HG03108 (cell line): ENCODE measurements around the gene PCDHGB6.
A peak's percentile ranks its signal among the peaks of the same experiment; 100 is the strongest.
"Not testable (repeated sequence)": the region's sequence is repeated elsewhere in the genome, so short reads cannot be mapped to it uniquely, and the experiment has no call there.

Experiments used
- ATAC-seq: cut with Tn5 transposase; IDR thresholded peaks from one replicate; pipeline ENCODE4 v1.9.1; 2021; ENCODE audit warnings: moderate library complexity; ENCODE audit not compliant: unreplicated experiment

The PCDHGB6 gene

DNA sequence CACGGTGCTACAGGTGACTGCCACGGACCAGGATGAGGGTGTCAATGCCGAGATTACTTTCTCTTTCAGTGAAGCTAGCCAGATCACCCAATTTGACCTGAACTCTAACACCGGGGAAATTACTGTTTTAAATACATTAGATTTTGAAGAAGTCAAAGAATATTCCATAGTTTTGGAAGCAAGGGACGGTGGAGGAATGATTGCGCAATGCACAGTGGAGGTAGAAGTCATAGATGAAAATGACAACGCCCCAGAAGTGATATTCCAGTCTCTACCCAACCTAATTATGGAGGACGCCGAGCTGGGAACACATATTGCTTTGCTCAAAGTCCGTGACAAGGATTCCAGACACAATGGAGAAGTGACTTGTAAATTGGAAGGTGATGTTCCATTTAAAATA, 19.2 kb upstream of the PCDHGB6 start:
- ATAC-seq: no peak

DNA sequence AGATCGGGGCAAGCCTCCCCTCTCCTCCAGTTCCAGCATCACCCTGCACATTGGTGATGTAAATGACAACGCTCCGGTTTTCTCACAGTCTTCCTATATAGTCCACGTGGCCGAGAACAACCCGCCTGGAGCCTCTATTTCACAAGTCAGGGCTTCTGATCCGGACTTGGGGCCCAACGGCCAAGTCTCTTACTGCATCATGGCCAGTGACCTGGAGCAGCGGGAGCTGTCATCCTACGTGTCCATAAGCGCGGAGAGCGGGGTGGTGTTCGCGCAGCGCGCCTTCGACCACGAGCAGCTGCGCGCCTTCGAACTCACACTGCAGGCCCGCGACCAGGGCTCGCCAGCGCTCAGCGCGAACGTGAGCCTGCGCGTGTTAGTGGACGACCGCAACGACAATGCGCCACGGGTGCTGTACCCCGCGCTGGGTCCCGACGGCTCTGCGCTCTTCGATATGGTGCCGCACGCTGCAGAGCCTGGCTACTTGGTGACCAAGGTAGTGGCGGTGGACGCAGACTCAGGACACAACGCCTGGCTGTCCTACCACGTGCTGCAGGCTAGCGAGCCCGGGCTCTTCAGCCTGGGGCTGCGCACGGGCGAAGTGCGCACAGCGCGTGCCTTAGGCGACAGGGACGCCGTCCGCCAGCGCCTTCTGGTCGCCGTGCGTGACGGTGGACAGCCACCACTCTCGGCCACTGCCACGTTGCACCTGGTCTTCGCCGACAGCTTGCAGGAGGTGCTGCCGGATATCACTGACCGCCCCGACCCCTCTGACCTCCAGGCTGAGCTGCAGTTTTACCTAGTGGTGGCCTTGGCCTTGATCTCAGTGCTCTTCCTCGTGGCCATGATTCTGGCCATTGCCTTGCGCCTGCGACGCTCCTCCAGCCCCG, 18.4 kb upstream of the PCDHGB6 start:
- no peak for ATAC-seq

DNA sequence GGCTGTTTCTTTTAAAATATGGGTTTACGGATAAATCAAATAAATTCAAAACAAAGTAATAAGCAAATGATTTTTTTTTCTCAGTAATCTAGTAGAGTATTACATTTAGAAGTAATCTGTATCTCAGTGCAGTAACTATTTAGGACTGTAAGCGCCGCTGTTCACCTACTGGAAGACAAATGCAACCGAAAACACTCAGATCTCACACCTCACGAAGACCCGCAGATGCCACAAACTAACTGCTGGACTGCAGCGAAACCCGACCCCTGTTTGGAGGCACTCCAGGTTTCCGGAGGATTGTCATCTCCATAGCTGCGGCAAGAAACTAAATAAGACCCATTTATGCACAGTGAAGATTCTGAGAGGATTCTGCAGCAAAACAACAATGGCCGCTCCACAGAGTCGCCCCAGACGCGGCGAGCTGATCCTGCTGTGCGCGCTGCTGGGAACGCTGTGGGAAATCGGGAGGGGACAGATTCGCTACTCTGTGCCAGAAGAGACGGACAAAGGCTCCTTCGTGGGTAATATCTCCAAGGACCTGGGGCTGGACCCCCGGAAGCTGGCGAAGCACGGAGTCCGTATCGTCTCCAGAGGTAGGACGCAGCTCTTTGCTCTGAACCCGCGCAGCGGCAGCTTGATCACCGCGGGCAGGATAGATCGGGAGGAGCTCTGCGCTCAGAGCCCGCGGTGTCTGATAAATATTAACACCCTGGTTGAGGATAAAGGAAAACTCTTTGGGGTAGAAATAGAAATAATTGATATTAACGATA, 15.2 kb upstream of the PCDHGB6 start, which contains the start of gene PCDHGA8:
PCDHGA8 (plus strand) TSS at position 205 of the 770 bp plus-strand sequence; CDS start at position 386, 181 bp downstream.
- ATAC-seq: no peak

DNA sequence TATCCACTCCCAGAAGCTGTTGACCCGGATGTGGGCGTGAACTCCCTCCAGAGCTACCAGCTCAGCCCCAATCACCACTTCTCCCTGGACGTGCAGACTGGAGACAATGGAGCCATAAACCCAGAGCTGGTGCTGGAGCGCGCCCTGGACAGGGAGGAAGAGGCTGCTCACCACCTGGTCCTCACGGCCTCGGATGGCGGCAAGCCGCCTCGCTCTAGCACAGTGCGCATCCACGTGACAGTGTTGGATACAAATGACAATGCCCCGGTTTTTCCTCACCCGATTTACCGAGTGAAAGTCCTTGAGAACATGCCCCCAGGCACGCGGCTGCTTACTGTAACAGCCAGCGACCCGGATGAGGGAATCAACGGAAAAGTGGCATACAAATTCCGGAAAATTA, 14.6 kb upstream of the PCDHGB6 start:
- no peak for ATAC-seq

DNA sequence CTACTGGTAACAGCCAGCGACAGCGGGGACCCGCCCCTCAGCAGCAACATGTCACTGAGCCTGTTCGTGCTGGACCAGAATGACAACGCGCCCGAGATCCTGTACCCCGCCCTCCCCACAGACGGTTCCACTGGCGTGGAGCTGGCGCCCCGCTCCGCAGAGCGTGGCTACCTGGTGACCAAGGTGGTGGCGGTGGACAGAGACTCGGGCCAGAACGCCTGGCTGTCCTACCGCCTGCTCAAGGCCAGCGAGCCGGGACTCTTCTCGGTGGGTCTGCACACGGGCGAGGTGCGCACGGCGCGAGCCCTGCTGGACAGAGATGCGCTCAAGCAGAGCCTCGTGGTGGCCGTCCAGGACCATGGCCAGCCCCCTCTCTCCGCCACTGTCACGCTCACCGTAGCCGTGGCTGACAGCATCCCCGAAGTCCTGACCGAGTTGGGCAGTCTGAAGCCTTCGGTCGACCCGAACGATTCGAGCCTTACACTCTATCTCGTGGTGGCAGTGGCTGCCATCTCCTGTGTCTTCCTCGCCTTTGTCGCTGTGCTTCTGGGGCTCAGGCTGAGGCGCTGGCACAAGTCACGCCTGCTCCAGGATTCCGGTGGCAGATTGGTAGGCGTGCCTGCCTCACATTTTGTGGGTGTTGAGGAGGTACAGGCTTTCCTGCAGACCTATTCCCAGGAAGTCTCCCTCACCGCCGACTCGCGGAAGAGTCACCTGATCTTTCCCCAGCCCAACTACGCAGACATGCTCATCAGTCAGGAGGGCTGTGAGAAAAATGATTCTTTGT, 13.2 kb upstream of the PCDHGB6 start:
- ATAC-seq: not testable (repeated sequence)

DNA sequence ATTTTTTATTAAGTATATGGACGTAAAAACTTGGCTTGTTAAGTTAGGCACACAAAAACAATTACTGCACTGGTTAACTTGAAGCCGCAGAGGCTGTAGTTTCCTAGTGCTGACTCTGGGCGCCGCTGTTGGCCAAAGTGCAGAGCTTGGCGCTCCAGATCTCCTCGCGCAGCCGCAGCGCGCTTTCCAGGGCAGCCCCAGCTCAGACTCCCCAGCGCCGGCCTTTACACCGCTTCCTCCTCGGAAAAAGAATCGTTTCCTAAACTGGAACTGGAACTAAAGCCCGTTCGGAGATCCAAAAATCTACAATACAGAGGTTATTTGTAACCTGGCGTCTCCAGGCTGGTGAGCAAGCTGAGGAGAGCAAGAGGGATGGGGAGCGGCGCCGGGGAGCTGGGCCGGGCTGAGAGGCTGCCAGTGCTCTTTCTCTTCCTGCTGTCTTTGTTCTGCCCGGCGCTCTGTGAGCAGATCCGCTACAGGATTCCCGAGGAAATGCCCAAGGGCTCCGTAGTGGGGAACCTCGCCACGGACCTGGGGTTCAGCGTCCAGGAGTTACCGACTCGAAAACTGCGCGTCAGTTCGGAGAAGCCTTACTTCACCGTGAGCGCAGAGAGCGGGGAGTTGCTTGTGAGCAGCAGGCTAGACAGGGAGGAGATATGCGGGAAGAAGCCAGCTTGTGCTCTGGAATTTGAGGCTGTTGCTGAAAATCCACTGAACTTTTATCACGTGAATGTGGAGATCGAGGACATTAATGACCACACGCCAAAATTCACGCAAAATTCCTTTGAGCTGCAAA, 9.9 kb upstream of the PCDHGB6 start, which contains the start of gene PCDHGB5:
PCDHGB5 (plus strand) TSS at position 192 of the 796 bp plus-strand sequence; CDS start at position 373, 181 bp downstream.
- ATAC-seq: peak; percentile 84

DNA sequence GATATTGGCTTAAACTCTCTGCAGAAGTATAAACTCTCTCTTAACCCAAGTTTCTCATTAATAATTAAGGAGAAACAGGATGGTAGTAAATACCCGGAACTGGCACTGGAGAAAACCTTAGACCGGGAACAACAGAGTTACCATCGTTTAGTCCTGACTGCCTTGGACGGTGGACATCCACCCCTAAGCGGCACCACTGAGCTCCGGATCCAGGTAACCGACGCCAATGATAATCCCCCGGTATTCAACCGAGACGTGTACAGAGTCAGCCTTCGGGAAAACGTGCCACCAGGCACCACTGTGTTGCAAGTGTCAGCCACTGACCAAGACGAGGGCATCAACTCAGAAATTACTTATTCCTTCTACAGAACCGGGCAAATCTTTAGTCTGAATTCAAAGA, 9.2 kb upstream of the PCDHGB6 start:
- no peak for ATAC-seq

DNA sequence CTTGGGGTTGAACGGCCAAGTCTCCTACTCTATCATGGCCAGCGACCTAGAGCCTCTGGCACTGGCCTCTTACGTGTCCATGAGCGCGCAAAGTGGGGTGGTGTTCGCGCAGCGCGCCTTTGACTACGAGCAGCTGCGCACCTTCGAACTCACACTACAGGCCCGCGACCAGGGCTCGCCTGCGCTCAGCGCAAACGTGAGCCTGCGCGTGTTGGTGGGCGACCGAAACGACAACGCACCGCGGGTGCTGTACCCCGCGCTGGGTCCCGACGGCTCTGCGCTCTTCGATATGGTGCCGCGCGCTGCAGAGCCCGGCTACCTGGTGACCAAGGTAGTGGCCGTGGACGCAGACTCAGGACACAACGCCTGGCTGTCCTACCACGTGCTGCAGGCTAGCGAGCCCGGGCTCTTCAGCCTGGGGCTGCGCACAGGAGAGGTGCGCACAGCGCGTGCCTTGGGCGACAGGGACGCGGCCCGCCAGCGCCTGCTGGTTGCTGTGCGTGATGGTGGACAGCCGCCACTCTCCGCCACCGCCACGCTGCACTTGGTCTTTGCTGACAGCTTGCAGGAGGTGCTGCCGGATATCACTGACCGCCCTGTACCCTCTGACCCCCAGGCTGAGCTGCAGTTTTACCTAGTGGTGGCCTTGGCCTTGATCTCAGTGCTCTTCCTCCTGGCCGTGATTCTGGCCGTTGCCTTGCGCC, 8.1 kb upstream of the PCDHGB6 start:
- ATAC-seq: no peak

DNA sequence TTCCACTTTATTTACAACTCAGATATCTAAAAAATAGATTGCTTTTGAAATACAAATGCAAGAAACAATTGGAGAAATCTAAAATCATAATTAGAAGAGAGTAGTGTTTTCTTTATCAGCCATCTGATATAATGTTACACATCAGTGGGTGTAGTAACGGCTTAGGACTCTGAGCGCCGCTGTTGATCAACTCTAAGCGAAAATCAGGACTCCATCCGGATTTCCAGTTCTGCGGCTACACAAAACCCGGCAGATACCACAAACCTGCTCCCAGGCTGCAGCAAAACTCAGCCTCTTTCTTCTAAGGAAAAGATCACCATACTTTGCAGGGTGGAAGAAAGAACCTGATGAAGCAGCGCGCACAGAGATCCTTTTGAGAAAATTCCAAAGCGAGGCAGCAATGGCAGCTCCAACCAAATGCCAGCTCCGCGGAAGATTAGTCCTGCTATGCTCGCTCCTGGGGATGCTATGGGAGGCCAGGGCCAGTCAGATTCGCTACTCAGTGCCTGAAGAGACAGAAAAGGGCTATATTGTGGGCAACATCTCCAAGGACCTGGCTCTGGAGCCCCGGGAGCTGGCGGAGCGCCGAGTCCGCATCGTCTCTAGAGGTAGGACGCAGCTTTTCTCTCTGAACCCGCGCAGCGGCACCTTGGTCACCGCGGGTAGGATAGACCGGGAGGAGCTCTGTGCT, 5.1 kb upstream of the PCDHGB6 start, which contains the start of gene PCDHGA9:
PCDHGA9 (plus strand) TSS at position 226 of the 691 bp plus-strand sequence; CDS start at position 401, 175 bp downstream.
- no peak for ATAC-seq

DNA sequence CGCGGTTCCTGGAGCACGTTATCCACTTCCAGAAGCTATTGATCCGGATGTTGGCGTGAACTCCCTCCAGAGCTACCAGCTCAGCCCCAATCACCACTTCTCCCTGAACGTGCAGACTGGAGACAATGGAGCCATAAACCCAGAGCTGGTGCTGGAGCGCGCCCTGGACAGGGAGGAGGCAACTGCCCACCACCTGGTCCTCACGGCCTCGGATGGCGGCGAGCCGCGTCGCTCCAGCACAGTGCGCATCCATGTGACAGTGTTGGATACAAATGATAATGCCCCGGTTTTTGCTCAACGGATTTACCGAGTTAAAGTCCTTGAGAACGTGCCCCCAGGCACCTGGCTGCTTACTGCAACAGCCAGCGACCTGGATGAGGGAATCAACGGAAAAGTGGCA, 4.4 kb upstream of the PCDHGB6 start:
- no peak for ATAC-seq

DNA sequence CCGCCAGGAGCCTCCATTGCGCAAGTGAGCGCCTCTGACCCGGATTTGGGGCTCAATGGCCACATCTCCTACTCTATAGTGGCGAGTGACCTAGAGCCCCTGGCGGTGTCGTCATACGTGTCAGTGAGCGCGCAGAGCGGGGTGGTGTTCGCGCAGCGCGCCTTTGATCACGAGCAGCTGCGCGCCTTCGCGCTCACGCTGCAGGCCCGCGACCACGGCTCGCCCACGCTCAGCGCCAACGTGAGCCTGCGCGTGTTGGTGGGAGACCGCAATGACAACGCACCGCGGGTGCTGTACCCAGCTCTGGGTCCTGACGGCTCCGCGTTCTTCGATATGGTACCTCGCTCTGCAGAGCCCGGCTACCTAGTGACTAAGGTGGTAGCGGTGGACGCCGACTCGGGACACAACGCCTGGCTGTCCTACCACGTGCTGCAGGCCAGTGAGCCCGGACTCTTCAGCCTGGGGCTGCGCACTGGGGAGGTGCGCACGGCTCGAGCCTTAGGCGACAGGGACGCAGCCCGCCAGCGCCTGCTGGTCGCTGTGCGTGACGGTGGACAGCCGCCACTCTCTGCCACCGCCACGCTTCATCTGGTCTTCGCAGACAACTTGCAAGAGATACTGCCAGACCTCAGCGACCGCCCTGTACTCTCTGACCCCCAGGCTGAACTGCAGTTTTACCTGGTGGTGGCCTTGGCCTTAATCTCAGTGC, 1.9 kb downstream of the PCDHGB6 start:
- ATAC-seq: no peak

DNA sequence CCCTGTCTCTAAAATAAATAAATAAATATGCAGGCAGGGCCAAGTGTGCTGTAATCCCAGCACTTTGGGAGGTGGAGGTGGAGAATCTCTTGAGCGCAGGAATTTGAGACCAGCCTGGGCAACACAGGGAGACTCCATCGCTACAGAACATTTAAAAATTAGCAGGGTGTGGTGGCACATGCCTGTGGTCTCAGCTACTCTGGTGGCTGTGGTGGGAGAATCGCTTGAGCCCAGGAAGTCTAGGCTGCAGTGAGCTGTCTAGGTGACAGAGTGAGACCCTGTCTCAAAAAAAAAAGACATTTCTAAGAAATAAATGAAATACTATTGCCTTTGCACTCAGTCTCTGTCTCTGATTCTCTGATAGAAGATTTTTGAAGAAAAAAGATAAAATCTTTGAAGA, 3.8 kb downstream of the PCDHGB6 start:
- no peak for ATAC-seq

DNA sequence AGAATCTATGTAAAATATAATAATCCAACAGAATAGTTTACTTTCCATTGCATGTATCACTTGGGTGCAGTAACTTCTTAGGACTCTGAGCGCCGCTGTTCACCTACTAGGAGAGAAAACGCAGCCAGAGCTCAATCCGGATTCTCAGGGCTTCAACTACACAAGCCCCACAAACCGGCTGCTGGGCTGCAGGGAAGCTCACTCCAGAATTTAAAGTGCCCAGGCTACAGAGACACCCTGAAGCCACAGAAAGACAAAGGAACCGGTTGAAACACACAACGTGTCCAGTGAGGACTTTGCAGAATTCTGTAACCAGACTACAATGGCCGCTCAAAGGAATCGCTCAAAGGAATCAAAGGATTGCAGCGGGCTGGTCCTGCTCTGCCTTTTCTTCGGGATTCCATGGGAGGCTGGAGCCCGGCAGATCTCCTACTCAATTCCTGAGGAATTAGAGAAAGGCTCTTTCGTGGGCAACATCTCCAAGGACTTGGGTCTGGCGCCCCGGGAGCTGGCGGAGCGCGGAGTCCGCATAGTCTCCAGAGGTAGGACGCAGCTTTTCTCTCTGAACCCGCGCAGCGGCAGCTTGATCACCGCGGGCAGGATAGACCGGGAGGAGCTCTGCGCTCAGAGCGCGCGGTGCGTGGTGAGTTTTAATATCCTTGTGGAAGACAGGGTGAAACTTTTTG, 5.2 kb downstream of the PCDHGB6 start, which contains the start of gene PCDHGA10:
PCDHGA10 (plus strand) TSS at position 134 of the 686 bp plus-strand sequence; CDS start at position 323, 189 bp downstream.
- peak; percentile 56 for ATAC-seq

DNA sequence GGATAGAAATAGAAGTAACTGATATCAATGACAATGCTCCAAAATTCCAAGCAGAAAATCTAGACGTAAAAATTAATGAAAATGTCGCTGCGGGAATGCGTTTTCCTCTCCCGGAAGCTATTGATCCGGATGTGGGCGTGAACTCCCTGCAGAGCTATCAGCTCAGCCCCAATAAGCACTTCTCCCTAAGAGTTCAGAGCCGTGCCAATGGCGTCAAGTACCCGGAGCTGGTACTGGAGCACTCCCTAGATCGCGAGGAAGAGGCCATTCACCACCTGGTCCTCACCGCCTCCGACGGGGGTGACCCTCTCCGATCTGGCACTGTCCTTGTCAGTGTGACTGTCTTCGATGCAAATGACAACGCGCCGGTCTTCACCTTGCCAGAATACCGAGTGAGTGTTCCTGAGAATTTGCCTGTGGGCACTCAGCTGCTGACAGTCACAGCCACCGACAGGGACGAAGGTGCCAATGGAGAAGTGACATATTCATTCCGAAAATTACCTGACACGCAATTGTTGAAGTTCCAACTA, 5.8 kb downstream of the PCDHGB6 start:
- ATAC-seq: no peak

DNA sequence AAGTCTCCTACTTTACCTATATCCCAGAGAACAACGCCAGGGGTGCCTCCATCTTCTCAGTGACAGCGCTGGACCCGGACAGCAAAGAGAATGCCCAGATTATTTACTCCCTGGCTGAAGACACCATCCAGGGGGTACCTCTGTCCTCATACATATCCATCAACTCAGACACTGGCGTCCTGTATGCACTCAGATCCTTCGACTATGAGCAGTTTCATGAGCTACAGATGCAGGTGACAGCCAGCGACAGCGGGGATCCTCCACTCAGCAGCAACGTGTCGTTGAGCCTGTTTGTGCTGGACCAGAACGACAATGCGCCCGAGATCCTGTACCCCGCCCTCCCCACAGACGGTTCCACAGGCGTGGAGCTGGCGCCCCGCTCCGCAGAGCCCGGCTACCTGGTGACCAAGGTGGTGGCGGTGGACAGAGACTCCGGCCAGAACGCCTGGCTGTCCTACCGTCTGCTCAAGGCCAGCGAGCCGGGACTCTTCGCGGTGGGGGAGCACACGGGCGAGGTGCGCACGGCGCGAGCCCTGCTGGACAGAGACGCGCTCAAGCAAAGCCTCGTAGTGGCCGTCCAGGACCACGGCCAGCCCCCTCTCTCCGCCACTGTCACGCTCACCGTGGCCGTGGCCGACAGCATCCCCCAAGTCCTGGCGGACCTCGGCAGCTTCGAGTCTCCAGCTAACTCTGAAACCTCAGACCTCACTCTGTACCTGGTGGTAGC, 6.9 kb downstream of the PCDHGB6 start:
- ATAC-seq: not testable (repeated sequence)

DNA sequence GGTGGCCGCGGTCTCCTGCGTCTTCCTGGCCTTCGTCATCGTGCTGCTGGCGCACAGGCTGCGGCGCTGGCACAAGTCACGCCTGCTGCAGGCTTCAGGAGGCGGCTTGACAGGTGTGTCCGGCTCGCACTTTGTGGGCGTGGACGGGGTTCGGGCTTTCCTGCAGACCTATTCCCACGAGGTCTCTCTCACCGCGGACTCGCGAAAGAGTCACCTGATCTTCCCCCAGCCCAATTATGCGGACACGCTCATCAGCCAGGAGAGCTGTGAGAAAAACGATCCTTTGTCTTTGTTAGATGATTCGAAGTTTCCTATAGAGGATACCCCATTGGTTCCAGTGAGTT, 7.4 kb downstream of the PCDHGB6 start:
- ATAC-seq: not testable (repeated sequence)
